Measurements from ENCODE around the gene GNAL. TPM values are rescaled to one million over a fixed set of nuclear protein-coding genes. Genes with fewer than 3 reads are reported as not detected.

The GNAL gene
- total RNA-seq, 2 experiments from 2014 or later = 0.60 TPM; not detected in 1

- POLR2A ChIA-PET = no interaction called here
- H3K9me3 Mint-ChIP-seq = no peaks in the 10 kb centered on the region
Measured at GRCh38 chr18:11866764-11867163, 177.7 kb downstream of the GNAL start.

GRCh38 chr18:11868230-11868629 lies 179.2 kb downstream of the GNAL start:
- Mint-ChIP-seq H3K4me3 (no peak overlapping the region), H3K36me3 (no peaks in the 10 kb centered on the region), H3K27me3 (no peaks in the 10 kb centered on the region), H3K9me3 (no peaks in the 10 kb centered on the region), H3K4me1 (no peaks in the 10 kb centered on the region), H3K27ac (no peak overlapping the region)
- POLR2A ChIA-PET = no interaction called here
- no peak for DNase-seq
- no peak for ATAC-seq (ENCODE audit: low read depth)

More at GRCh38 chr18:11866764-11867163, 177.7 kb downstream of the GNAL start:
- DNase-seq = no peak
- no peaks in the 10 kb centered on the region for H3K4me1 Mint-ChIP-seq
- H3K27ac Mint-ChIP-seq = no peak overlapping the region
- no peak for ATAC-seq (ENCODE audit: low read depth)
- no peaks in the 10 kb centered on the region for H3K27me3 Mint-ChIP-seq
- H3K4me3 Mint-ChIP-seq = no peak overlapping the region
- H3K36me3 Mint-ChIP-seq = no peaks in the 10 kb centered on the region

DNA sequence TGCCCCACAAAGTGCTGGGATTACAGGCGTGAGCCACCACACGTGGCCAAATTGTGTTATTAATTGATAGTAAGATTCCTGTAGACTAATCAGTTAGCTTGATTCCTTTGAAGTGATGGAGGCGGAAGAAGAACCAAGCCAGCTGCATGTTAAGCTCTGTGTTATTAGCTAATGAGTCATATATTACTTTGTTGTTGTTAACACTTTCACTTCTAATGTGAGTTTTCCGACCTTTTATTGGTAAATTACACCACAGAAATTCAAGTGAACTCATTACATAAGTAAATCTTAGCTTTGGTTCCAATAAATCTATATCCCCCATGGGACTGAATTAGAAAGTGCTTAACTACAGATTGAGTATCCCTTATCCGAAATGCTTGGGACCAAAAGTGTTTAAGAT lies 182.4 kb downstream of the GNAL start:
- no peak overlapping the region for H3K4me3 Mint-ChIP-seq
- H3K9me3 Mint-ChIP-seq = no peaks in the 10 kb centered on the region
- DNase-seq (no peak), ATAC-seq (ENCODE audit: low read depth) (no peak)
- no peak overlapping the region for H3K27ac Mint-ChIP-seq
- no peaks in the 10 kb centered on the region for H3K4me1 Mint-ChIP-seq
- H3K36me3 Mint-ChIP-seq = no peaks in the 10 kb centered on the region
- no peaks in the 10 kb centered on the region for H3K27me3 Mint-ChIP-seq
- POLR2A ChIA-PET = no interaction called here

GRCh38 chr18:11872479-11873136 lies 183.5 kb downstream of the GNAL start:
- Mint-ChIP-seq H3K27ac (no peak overlapping the region), H3K4me1 (no peaks in the 10 kb centered on the region), H3K9me3 (no peaks in the 10 kb centered on the region), H3K36me3 (peaks cover 3% of the 10 kb centered on the region), H3K27me3 (no peaks in the 10 kb centered on the region), H3K4me3 (no peak overlapping the region)
- no peak for ATAC-seq (ENCODE audit: low read depth)
- POLR2A ChIA-PET = no interaction called here
- no peak for DNase-seq

DNA sequence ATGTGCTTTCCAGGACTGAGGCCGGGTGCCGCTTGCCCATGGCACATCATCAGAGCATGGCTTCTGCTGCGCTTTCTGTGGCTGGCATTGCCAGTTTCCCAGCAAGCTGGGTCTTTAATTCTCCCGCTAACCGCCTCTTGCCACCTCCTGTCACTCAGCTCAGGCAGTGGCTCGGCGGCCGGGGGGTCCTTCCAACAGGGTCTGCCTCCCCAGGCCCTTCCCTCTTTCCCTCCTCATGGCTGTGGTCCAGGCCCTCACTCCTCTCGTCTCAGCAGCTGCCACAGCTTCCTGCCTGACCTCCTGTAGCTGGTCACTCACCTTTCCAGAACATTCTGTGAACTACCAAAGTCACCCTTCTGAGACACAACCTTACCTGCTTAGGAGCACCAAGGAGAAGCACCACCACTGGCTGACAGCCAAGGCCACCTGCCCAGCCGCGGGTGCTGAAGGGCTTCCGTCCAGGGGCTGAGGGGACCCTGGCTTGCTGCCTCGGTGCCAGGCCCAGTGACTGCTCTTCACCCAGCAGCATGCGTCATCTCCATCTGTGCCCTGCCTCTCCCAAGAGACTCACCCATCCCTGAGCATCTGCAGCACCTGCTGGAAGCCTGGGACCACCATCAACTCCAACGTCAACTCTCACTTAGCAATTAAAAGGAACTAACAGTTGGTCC lies 184.7 kb downstream of the GNAL start:
- POLR2A ChIA-PET = no interaction called here

DNA sequence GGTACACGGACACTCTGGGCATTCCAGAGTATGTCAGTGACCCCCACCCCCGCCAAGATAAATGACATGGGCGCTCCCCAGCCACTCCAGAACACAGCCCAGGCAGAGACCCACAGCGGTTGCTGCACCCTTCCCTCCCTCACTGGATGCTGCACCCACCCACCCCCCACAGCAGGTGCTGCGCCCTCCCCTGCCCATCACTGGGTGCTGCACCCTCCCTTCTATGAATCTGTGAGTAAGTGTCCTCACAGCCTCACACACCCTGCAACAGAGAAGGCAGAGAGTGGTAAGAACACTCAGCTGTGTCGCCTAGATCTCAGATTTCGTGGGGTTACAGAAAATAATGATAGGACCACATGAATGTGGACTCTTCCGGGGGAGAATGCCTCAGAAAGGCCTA lies 185.6 kb downstream of the GNAL start:
- Mint-ChIP-seq H3K4me3 (no peak overlapping the region), H3K27ac (no peak overlapping the region), H3K36me3 (peaks cover 3% of the 10 kb centered on the region), H3K27me3 (no peaks in the 10 kb centered on the region), H3K9me3 (no peaks in the 10 kb centered on the region), H3K4me1 (no peaks in the 10 kb centered on the region)
- POLR2A ChIA-PET = no interaction called here
- no peak for DNase-seq
- ATAC-seq (ENCODE audit: low read depth) = no peak

More for the DNA sequence above, 184.7 kb downstream of the GNAL start:
- Mint-ChIP-seq H3K36me3 (peaks cover 3% of the 10 kb centered on the region), H3K4me1 (no peaks in the 10 kb centered on the region), H3K27me3 (no peaks in the 10 kb centered on the region), H3K4me3 (no peak overlapping the region), H3K27ac (no peak overlapping the region), H3K9me3 (no peaks in the 10 kb centered on the region)
- ATAC-seq (ENCODE audit: low read depth) (no peak), DNase-seq (no peak)

DNA sequence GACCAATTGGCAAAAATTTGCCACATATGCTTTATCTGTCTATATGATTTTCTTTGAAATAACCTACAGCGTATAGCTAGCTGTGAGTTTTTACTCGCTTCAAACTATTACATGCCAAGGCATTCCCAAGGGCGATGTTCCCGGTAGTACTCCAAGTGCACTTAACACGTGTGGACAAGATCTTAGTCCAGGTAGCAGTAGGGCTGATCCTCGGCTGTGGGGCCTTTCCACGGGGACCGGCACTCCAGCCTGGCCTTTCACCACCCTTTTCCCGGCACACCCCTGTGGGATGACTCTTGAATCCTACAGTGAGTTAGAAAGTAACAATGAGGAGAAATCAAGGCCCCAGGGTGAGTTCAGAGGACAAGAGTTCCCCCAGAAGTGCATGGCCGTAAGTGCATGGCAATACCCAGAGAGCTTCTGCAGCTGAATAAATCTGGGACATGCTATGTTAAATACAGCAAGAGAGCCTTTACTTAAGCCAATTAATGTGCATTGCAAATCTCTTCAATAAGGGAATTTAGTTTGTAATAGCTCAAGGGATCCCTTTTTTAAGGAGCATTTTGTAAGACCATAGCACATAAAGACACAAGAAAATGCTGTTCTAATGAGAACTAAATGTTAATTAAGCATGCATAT lies 188.6 kb downstream of the GNAL start:
- ATAC-seq (ENCODE audit: low read depth) = no peak
- Mint-ChIP-seq H3K9me3 (no peaks in the 10 kb centered on the region), H3K36me3 (peaks cover 3% of the 10 kb centered on the region), H3K27me3 (no peaks in the 10 kb centered on the region), H3K4me3 (no peak overlapping the region), H3K4me1 (no peaks in the 10 kb centered on the region), H3K27ac (no peak overlapping the region)
- no peak for DNase-seq
- POLR2A ChIA-PET = no interaction called here

DNA sequence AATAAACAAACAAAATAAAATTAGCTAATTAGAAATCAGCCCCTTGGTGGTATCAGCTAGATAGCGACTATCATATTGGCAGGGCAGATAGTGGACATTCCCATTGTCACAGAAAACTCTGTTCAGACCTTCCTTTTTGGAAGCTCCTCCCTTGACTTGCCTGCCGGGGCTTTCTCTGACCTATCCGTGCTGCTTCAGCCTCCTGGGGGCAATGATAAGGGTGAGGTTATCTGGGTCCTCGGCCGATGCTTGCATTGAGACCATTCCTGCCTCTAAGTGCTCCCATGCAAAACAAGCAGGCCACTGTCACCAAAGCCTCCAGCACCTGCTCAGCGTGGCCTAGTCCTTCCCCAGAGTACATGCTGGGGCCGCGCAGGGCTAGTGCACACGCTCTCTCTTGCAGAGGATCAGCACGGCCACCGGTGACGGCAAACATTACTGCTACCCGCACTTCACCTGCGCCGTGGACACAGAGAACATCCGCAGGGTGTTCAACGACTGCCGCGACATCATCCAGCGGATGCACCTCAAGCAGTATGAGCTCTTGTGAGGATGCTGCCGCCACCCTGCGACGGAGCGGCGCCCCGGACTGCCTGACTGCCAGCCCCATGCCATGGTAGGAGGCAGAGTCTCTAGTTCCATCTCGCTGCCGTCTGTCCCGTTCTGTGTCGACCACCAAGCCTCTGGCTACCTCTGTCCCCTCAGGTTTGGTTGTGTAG lies 191.7 kb downstream of the GNAL start:
- POLR2A ChIA-PET = interaction anchor here (0.6 kb wide), 1 partner anchor 39 kb away, joined by 3 read pairs; no protein-coding TSS in a partner anchor
- no peak overlapping the region for H3K27ac Mint-ChIP-seq
- ATAC-seq (ENCODE audit: low read depth) = no peak

GRCh38 chr18:11882636-11883035 lies 193.6 kb downstream of the GNAL start:
- ATAC-seq (ENCODE audit: low read depth) (no peak), DNase-seq (no peak)
- POLR2A ChIA-PET = no interaction called here
- no peaks in the 10 kb centered on the region for H3K4me1 Mint-ChIP-seq
- H3K27me3 Mint-ChIP-seq = no peaks in the 10 kb centered on the region
- H3K36me3 Mint-ChIP-seq = peaks cover 4% of the 10 kb centered on the region
- H3K9me3 Mint-ChIP-seq = no peaks in the 10 kb centered on the region
- H3K4me3 Mint-ChIP-seq = no peak overlapping the region
- no peak overlapping the region for H3K27ac Mint-ChIP-seq

More for the DNA sequence above, 191.7 kb downstream of the GNAL start:
- no peak for DNase-seq
- Mint-ChIP-seq H3K36me3 (peaks cover 5% of the 10 kb centered on the region), H3K4me1 (no peaks in the 10 kb centered on the region), H3K4me3 (no peak overlapping the region), H3K9me3 (no peaks in the 10 kb centered on the region), H3K27me3 (no peaks in the 10 kb centered on the region)

DNA sequence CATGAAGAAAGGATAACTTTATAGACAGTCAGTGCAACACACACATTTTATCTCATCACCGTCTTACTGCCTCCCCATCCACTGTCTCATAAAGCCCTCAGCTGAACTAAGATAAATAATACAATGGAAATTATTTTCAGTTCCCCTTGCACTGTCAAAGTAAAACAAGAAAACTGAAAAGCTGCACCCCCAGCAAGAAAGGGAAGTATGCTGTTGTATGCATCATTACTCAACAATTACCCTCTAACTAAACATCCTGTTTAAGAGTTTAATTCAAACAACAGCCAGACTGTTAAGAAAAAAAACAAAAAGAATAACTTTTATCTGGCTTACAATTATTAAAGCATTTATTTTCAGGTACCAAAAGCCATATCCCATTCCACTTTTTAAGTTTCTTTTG lies 194.1 kb downstream of the GNAL start:
- no peak for ATAC-seq (ENCODE audit: low read depth)
- H3K4me1 Mint-ChIP-seq = no peaks in the 10 kb centered on the region
- no peak for DNase-seq
- H3K4me3 Mint-ChIP-seq = no peak overlapping the region
- no peaks in the 10 kb centered on the region for H3K9me3 Mint-ChIP-seq
- peaks cover 4% of the 10 kb centered on the region for H3K36me3 Mint-ChIP-seq
- no peaks in the 10 kb centered on the region for H3K27me3 Mint-ChIP-seq
- no peak overlapping the region for H3K27ac Mint-ChIP-seq
- POLR2A ChIA-PET = no interaction called here

GRCh38 chr18:11884396-11885030 lies 195.4 kb downstream of the GNAL start:
- H3K4me1 Mint-ChIP-seq = no peaks in the 10 kb centered on the region
- no peak overlapping the region for H3K27ac Mint-ChIP-seq
- no peaks in the 10 kb centered on the region for H3K9me3 Mint-ChIP-seq
- POLR2A ChIA-PET = no interaction called here
- ATAC-seq (ENCODE audit: low read depth) = no peak
- no peak for DNase-seq
- peaks cover 4% of the 10 kb centered on the region for H3K36me3 Mint-ChIP-seq
- H3K4me3 Mint-ChIP-seq = no peak overlapping the region
- H3K27me3 Mint-ChIP-seq = no peaks in the 10 kb centered on the region

DNA sequence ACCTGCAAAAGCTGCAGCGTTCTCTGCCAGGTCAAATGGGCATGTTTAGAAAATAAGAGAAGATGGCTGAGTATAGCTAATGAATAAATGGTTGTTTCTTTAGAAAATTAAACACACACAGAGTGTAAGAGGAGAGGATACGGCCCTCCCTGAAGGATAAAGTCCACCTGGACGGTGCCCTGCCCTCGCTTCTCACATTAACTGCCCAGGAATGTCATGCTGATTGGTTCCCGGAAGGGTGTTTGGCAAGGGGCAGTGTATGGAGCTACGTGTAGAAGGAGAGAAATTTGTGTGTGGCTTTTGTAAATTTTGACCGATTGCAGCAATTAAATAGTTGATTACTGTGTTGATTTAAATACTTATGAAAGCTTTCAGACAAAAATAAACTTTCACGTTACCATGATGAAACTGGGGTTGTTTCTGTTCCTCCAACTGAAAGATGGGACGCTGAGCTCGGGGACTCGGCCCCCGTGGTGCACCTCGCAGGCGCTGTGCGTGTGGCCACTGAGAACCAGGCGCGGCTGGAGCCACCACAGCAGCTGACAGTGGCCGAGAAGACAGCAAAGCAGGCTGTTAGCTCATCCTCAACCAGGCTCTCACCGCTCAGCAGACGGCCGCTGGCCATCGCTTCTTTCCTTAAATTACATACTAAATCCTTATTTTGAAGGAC lies 196.3 kb downstream of the GNAL start:
- DNase-seq (no peak), ATAC-seq (ENCODE audit: low read depth) (no peak)
- Mint-ChIP-seq H3K27ac (no peak overlapping the region), H3K4me3 (no peak overlapping the region), H3K27me3 (no peaks in the 10 kb centered on the region), H3K4me1 (no peaks in the 10 kb centered on the region), H3K36me3 (peaks cover 5% of the 10 kb centered on the region), H3K9me3 (no peaks in the 10 kb centered on the region)
- POLR2A ChIA-PET = no interaction called here

- ATAC-seq (ENCODE audit: low read depth) (no peak), DNase-seq (no peak)
- no peaks in the 10 kb centered on the region for H3K4me1 Mint-ChIP-seq
- no peaks in the 10 kb centered on the region for H3K27me3 Mint-ChIP-seq
- H3K27ac Mint-ChIP-seq = no peak overlapping the region
- peaks cover 9% of the 10 kb centered on the region for H3K36me3 Mint-ChIP-seq
- H3K4me3 Mint-ChIP-seq = no peak overlapping the region
- no peaks in the 10 kb centered on the region for H3K9me3 Mint-ChIP-seq
- POLR2A ChIA-PET = no interaction called here
Measured at GRCh38 chr18:11886577-11887110, 197.6 kb downstream of the GNAL start.
